G401 (cell line): ENCODE results near the gene RTCA. TPM values are rescaled to one million over a fixed set of nuclear protein-coding genes. Genes with fewer than 3 reads are reported as not detected.
"Not testable (repeated sequence)": the region's sequence is repeated elsewhere in the genome, so short reads cannot be mapped to it uniquely, and the experiment has no call there.

Source experiments
- DNase-seq: peaks from one replicate; pipeline ENCODE4 v3.0.0-alpha.2; 2015; ENCODE audit warnings: low spot score
- in situ Hi-C: cut with HindIII; loops from 2 replicates; pipeline ENCODE4 v1.10.0; 2016; ENCODE audit warnings: low sequenced_read_pairs, mixed read lengths
- total RNA-seq: library from RNA; depleted of rRNA; stranded (reverse); fragments of >200 nt; shearing (Covaris generic); gene quantifications from 2 replicates; pipeline ENCODE4 v1.2.3, GENCODE V29; 2014

Gene RTCA
- total RNA-seq, 1 experiment from 2014 or later, result 40.4 TPM

DNA sequence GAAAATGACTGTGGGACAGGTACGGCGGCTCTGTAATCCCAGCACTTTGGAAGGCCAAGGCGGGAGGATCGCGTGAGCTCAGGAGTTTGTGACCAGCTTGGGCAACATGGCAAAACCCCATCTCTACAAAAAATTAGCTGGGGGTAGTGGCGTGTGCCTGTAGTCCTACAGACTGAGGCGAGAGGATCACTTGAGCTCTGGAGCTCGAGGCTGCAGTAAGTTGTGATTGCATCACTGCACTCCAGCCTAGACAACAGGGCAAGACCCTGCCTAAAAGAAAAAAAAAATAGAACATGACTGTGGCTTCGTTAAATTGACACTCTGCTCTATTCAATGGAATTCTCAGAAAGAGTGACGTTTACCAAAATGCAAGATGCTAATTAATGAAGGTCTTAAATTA is 12.5 kb upstream of the RTCA start:
- no peak for DNase-seq
- in situ Hi-C loops, result no loop called here

DNA sequence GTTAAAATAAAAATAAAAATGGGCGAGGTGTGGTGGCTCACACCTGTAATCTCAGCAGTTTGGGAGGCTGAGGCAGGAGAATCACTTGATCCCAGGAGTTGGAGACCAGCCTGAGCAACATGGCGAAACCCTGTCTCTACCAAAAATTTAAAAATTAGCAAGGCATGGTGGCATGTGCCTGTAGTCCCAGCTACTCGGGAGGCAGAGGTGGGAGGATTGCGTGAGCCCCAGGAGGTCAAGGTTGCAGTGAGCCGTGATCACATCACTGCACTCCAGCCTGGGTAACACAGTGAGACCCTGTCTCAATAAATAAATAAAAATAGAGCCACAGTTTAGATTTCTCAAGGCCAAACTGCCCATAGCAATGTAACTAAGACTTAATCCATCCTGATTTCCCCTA is 9.7 kb upstream of the RTCA start:
- DNase-seq, in situ Hi-C loops: not testable (repeated sequence)

DNA sequence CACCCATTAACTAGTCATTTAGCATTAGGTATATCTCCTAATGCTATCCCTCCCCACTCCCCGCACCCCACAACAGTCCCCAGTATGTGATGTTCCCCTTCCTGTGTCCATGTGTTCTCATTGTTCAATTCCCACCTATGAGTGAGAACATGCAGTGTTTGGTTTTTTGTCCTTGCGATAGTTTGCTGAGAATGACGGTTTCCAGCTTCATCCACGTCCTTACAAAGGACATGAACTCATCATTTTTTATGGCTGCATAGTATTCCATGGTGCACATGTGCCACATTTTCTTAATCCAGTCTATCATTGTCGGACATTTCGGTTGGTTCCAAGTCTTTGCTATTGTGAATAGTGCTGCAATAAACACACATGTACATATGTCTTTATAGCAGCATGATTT is 7.6 kb upstream of the RTCA start:
- DNase-seq, in situ Hi-C loops: not testable (repeated sequence)

DNA sequence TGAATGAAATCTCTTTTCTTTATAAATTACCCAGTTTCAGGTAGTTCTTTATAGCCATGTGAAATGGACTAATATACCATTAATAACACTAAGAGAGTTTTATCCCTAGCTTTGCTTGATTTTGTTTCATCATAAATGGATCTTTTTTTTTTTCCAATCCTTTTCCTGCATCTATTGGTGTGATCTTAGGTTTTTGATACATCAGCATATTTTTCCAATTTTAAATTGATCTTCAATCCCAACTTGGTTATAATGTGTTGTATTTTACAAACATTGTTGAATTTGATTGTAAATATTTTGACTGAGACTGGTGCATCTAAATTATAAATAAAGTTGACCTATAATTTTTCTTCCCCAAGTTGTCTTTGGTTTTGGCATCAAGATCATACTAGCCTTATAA is 4.3 kb upstream of the RTCA start:
- in situ Hi-C loops, result no loop called here
- DNase-seq, result no peak

DNA sequence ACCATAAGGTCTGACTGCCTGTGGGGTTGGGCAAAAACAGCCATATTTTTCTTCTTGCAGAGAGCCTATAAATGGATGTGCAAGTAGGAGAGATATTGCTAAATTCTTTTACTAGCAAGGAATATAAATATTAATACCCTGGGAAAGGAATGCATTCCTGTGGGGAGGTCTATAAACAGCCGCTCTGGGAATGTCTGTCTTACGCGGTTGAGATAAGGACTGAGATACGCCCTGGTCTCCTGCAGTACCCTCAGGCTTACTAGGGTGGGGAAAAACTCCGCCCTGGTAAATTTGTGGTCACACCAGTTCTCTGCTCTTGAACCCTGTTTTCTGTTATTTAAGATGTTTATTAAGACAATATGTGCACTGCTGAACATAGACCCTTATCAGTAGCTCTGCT is 1.9 kb upstream of the RTCA start:
- DNase-seq, in situ Hi-C loops: not testable (repeated sequence)

DNA sequence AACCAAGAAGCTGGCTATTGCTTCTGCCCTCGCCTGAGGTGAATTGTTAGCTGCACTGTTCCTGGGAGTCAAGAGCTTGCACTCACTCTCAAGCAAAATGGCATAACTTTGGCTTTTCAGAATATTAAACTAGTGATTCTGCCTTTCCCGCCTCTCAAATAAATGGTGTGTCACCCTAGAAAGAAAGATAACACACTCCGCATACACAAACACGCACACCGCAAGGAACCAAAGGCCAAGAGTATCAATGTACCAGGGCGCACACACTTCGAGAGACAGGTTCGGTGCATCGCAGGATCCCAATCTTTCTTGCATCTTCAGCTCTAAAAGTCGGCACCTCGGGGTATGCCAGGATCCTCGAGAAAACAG is 470 bp upstream of the RTCA start:
- no peak for DNase-seq
- in situ Hi-C loops, result no loop called here

DNA sequence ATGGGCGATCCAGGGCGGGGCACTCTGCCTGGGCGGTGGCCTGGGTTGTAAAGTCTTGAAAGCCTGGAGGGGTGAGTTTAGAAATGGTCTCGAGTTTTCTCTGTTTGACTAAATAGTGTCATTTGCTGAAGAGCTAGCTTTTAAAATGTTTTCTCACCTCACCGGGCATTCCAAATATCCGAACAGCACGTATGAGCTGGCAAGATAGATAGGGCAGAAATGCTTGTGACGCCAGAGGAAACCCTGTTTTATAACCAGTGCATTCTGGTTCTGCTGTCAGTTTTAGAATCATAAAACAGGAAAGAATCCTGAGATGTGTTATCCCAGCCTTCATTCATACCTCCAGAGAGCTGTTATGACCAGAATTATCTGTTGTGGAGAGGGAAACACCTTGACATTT is 725 bp downstream of the RTCA start:
- DNase-seq, result no peak
- in situ Hi-C loops, result no loop called here

DNA sequence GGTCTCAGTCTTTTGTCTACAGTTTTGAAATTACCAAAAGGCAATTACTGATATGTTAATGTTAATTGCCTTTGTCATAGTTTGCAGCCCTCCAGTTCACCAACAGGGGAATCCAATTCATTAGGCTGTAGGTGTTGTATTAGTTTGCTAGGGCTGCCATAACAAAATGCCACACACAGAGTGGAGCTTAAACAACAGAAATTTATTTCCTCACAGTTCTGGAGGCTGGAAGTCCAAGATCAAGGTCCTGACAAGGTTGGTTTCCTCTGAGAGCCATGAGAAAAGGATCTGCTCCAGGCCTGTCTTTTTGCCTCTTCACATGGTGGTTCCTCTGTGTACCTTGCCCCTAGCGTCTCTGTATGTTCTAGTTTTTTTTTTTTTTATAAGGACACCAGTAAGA is 1.3 kb downstream of the RTCA start:
- in situ Hi-C loops, result no loop called here
- no peak for DNase-seq

DNA sequence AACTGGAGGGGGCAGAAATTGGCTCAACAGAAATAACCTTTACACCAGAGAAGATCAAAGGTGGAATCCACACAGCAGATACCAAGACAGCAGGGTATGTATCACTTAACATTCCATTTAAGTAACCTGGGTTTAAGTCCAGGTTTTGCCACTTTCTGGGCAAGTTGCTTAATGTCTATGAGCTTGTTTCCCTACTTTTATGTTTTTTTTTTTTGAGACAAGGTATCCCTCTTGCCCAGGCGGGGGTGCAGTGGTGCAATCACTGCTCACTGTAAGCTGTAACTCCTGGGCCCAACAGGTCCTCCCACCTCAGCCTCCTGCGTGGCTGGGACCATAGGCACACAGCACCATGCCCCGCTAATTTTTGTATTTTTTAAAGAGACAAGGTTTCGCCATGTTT is 2.2 kb downstream of the RTCA start:
- in situ Hi-C loops, result no loop called here
- DNase-seq, result no peak

DNA sequence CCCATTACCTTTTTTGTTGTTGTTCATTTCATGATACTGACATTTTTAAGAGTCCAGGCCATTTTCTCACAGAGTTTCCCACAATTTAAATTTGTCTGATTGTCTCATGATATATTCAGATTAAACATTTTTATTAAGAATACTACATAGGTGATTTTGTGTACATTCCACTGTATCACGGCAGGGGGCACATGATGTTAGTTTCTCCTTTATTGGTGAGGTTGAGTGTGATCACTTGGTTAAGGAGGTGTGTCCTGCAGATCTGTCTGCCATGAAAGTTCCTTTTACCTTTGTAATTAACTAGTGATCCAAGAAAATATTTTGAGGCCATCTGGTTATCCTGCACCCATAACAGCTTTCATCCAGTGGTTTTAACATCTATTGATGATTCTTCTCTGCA is 11.8 kb downstream of the RTCA start:
- DNase-seq, result no peak

DNA sequence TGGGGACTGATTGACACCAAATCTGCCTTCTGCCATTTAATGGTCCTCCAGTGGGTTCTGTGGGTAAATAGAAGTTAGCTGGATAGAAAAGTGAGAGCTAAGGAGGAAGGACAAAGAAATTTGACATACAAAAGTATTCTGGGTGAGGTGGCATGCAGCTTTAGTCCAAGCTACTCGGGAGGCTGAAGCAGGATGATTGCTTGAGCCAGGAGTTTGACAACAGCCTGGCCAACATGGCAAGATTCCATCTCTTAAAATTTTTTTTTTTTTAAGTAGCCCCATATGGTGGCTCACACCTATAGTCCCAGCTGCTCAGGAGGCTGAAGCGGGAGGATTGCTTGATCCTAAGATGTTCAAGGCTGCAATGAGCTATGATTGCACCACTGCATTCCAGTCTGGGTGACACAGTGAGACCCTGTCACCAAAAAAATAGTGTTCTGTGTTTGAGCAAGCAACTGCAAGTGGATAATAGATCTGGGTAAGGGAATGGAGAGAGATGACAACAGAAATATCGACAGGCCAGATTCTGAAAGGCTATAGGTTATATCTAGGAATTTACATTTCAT is 13.4 kb downstream of the RTCA start:
- in situ Hi-C loops, result no loop called here

More for the DNA sequence above, 11.8 kb downstream of the RTCA start:
- in situ Hi-C loops, result no loop called here

DNA sequence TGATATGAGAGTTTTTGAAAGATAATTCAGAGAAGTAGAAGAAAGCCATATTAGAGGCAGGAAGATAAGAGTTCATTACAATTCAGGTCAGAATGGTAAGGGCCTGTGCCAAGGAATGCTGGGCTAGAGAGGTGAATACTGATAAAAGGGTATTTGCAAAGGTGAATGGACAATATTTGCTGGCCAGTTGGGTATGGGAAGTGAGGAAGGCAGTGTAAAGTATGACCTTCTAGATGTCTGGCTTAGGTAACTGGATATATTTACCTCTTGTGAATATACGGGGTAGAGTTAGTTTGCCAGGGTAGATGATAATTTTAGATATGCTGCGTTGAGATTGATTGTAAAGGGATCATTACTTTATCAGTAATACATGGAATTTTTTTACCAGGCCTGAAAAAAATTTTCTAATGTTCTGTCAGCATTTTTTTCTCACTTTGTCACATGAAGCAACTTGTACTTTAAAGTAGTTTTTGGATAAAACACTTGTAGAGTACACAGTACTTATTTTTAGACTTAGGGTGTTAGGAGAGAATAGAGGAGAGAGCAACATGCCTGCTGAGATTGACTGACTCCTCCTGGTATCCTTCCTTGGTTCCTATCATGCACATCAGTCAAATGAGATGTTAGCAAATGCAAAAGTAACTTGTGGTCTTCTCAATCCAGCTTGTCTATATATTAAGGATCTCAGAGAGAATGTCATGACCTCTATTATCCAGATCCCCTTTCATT is 14.1 kb downstream of the RTCA start:
- DNase-seq, result no peak
- in situ Hi-C loops, result no loop called here

More for the DNA sequence above, 13.4 kb downstream of the RTCA start:
- DNase-seq, result peak; percentile 23

DNA sequence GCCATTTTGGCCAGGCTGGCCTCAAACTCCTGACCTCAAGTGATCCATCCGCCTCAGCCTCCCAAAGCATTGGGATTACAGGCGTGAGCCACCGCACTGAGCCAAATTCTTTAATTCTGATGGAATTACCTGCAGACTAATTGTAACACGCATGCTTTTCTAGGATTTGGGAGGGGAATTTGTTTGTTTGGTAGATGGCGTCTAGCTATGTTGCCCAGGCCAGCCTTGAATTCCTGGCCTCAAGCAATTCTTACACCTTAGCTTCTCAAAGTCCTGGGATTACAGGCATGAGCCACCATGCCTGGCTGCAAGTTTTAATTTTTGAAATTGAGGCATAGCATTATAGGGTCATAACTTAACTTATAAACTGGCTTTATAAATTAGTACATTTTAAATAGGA is 18.6 kb downstream of the RTCA start:
- in situ Hi-C loops, result no loop called here
- DNase-seq, result no peak

DNA sequence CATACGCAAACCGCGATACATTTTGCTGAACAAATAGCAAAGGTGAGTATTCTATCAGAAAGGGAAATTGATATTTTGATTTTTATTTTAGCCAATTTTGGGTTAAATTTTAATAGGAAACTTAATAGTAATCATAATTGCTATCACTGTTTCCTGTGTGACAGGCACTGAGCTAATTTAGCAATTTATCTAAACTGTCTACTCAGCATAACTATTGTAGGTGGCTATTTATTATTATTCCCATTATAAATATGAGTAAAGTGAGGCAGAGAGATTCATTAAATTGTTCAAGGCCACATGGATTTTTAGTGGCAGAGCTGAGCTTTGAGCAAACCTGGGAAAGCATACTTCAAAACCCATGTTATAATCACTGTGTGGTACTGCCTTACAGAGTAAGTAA is 21.1 kb downstream of the RTCA start:
- in situ Hi-C loops, result no loop called here
- DNase-seq, result no peak

DNA sequence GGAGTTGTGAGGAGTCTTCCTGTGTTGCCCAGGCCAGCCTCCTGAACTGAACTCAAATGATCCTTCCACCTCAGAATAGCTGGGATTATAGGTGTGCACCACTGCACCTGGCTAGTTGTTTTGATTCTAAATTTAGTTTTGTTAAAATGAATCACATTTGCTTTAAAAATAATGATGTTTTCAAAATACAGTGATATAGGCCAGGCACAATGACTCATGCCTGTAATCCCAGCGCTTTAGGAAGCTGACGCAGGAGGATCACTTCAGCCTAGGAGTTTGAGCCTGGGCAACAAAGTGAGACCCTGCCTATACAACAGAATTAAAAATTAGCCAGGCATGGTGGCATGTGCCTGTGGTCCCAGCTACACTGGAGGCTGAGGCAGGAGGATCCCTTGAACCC is 24.3 kb downstream of the RTCA start:
- DNase-seq, result no peak
- in situ Hi-C loops, result no loop called here

DNA sequence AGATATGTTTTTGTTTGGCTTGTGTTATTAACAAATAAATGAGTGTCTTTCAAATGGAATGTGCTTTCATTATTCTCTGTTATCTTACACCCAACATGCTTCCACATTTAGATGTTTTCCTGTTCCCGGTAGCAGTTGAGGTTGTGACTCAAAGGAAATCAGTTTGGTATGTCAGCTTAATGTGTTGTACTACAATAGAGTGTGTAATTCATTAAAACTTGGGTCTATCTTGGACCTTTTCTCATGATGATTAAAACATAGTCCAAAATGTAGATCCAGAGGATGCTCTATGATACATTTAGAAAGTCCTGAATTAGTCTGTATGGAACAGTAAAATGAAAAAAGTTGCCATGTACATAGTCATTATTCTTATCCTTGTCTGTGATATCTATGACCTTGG is 26.7 kb downstream of the RTCA start:
- in situ Hi-C loops, result no loop called here
- DNase-seq, result no peak

DNA sequence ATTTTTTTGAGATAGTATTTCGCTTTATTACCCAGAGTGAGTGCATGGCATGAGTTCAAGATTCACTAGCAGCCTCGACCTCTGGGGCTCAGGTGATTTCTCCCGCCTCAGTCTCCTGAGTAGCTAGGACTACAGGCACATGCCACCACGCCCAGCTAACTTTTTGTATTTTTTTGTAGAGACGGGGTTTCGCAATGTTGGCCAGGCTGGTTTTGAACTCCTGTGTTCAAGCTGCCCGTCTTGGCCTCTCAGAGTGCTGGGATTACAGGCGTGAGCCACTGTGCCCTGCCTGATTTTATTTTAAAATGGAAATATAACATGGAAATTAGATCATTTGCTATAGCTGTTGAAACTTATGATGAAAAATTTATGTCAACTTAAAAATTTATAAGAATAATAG is 30.1 kb downstream of the RTCA start:
- in situ Hi-C loops, result no loop called here
- DNase-seq, result no peak

DNA sequence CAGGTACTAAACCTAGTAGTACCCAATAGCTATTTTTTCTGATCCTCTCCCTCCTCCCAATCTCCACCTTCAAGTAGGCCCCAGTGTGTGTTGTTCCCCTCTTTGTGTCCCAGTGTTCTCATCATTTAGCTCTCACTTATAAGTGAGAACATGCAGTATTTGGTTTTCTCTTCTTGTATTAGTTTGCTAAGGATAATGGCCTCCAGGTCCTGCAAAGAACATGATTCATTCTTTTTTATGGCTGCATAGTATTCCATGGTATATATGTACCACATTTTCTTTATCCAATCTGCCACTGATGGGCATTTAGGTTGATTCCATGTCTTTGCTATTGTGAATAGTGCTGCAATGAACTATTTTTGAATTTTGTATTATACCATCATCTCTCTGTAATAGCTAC is 31.0 kb downstream of the RTCA start:
- DNase-seq, in situ Hi-C loops: not testable (repeated sequence)

DNA sequence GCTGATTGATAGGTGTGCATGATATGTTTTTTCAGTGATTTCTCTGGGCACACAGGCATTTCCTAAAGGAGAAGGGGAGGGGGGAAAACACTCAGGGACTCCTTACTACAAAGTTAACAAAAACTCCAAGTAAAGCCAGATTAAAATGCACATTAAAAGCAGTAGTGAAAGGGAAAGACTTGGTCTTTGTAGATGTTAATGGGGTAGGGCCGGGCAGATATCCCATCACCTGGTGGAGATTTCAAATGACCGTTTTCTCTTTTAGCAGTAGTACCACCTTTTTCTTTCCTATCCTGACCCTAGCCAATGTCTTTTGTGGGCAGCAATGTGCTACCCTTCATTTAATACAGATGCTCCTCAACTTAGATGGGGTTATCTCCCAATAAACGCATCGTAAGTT is 32.5 kb downstream of the RTCA start:
- in situ Hi-C loops, result no loop called here
- no peak for DNase-seq

DNA sequence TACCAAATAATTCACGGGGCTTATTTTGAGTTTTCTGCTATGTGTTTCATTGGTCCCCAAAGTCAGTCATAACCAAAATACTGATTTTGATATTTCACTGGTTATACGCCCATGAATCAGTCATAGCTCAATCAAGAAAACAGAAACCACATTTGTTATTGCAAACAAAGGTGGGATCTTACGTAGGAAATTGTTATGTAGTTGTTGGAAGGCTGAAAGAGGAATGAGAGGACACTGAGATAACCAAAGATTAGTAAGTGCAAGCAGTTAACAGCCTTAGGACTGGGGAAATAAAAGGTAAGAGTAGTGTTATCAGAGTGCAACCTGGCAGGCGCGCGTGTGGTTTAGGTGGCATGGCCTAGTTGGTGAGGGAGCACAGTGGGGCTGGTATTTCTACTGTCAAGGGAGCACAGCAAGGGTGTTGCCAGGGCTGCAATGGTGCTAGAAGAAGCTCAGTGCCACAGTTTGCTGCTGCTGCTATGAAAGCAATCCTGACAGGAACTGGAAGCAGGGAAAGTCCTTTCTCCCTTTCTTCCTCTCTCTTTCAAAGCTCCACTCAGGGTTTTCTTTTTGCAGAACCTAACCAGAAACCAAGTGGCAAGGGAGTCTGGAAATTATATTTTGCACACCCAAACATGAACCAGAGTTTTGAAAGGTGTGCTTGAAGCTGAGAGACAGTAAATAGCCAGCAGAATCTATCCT is 33.7 kb downstream of the RTCA start:
- no peak for DNase-seq

DNA sequence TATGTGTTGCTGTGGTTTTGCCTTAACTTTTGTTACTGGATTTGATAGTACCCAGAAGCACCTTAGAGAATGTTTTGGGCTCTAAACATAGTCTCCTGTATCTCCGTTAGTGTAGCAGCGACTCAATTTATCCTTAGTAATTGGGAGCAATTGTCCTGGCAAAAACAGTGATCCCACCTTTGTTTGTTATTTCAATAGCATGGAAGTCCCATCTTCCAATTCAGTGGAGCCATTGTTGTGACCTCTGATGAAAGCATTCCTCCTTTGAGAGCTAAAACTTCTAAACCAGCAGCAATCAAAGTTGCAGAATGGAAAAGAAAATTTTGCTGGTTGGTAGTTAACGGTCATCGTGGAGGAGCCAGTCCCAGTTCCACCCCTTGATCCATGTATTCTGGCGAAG is 34.7 kb downstream of the RTCA start:
- DNase-seq, result no peak
- in situ Hi-C loops, result no loop called here

More for the DNA sequence above, 33.7 kb downstream of the RTCA start:
- in situ Hi-C loops, result no loop called here
